Heart left ventricle (tissue), 13 donors: ENCODE results near the gene XIRP1.

Experiments used
- CTCF ChIP-seq, 12 donors: fragments of 200-600 bp; sonication (generic) in 4 of 12; IDR thresholded peaks; one replicate each; pipeline versions ENCODE4 v1.5.0 to v1.8.0; 2018 to 2022; ENCODE audit warnings: antibody characterized with exemption in 12 of 12, mild to moderate bottlenecking in 5 of 12
- POLR2A ChIP-seq, 2 donors: fragments of 450-650 bp; IDR thresholded peaks; one replicate each; pipeline ENCODE4 v1.6.1; 2017; ENCODE audit warnings: antibody characterized with exemption in 2 of 2, mild to moderate bottlenecking in 2 of 2, moderate library complexity in 2 of 2
- donor health status: ischemic (EF 13 %, LVEDD 7.1; RV severe dilation, severe dysfunction).
- donor health status: DM: no; HTN: yes; CAD: no.
- donor health status: DM: no; HTN: no; CAD: no.
- donor health status: ischemic (EF 25% LVEDD 6.9; RV normal size, moderate dysfunction).
- donor health status: ischemic (EF 25% LVEDD 5.7; RV mildly dilated, moderate dysfunction).
- donor health status: ischemic (EF 35%, LVEDD 5.7; RV mildly dilated, moderate dysfunction).
- donor health status: nonischemic (EF 11% LVEDD 7.7; RV severe dilation, severe dysfunction).
- donor health status: DM: yes; HTN: yes; CAD: no.
- donor health status: PGD.
- donor health status: ischemic (EF 29% LVEDD 5.4; RV normal size, mild dysfunction).
- donor health status: nonischemic (EF 23%, LVEDD 6.1; RV moderate dilation, normal function).

GRCh38 chr3:39193391-39193790, 996 bp upstream of the XIRP1 start:
- TF ChIP-seq POLR2A (IDR thresholded peaks at IDR 0.05): no peak
- no peak for TF ChIP-seq CTCF (IDR thresholded peaks at IDR 0.05)
